CD8-positive, alpha-beta memory T cell (primary cell): Measurements from ENCODE around the gene GNPTAB. TPM values are rescaled to one million over a fixed set of nuclear protein-coding genes. Genes with fewer than 3 reads are reported as not detected.

Experiments used
- CTCF ChIA-PET: fragments of 350-600 bp; sonication (Branson Sonifier 250); formaldehyde crosslinking; loops from one replicate; lab custom pipeline; 2021; ENCODE audit warnings: antibody characterized with exemption; lab: Charles Lee
- POLR2A ChIA-PET: fragments of 350-600 bp; sonication (Branson Sonifier 250); formaldehyde crosslinking; loops from one replicate; lab custom pipeline; 2021; ENCODE audit warnings: antibody characterized with exemption; lab: Charles Lee
- DNase-seq, 5 donors: peaks; one replicate each; pipeline versions ENCODE4 v3.0.0 to v3.0.0-alpha.2; 2020 to 2022; ENCODE audit warnings: mixed read lengths in 1 of 5
- H3K27ac ChIP-seq: one replicate; pipeline ENCODE4 v1.7.0; 2013; ENCODE audit warnings: low read depth, mild to moderate bottlenecking, low read length, moderate library complexity
- H3K27me3 ChIP-seq: 2 replicates; pipeline ENCODE4 v1.7.0; 2013; ENCODE audit warnings: low read length, mild to moderate bottlenecking; ENCODE audit not compliant: insufficient read depth, poor library complexity, severe bottlenecking
- H3K36me3 ChIP-seq: 2 replicates; pipeline ENCODE4 v1.7.0; 2013; ENCODE audit warnings: mild to moderate bottlenecking, low read length, moderate library complexity; ENCODE audit not compliant: insufficient read depth
- H3K4me1 ChIP-seq: 2 replicates; pipeline ENCODE4 v1.7.0; 2013; ENCODE audit warnings: mild to moderate bottlenecking, low read length, moderate library complexity; ENCODE audit not compliant: insufficient read depth
- H3K4me3 ChIP-seq: 2 replicates; pipeline ENCODE4 v1.7.0; 2013; ENCODE audit warnings: mild to moderate bottlenecking, low read length
- H3K9me3 ChIP-seq: 2 replicates; pipeline ENCODE4 v1.7.0; 2013; ENCODE audit warnings: mild to moderate bottlenecking, low read length
- H3K27ac Mint-ChIP-seq, 8 donors: one replicate each; pipeline ENCODE4 v1.8.0; 2020 to 2021; ENCODE audit warnings: mixed read lengths in 8 of 8, mild to moderate bottlenecking in 6 of 8, inconsistent platforms in 3 of 8, moderate library complexity in 3 of 8
- H3K27me3 Mint-ChIP-seq, 2 donors: one replicate each; pipeline ENCODE4 v1.8.0; 2020 to 2021; ENCODE audit warnings: mixed read lengths in 2 of 2, mild to moderate bottlenecking in 1 of 2, moderate library complexity in 1 of 2
- H3K36me3 Mint-ChIP-seq, 3 donors: one replicate each; pipeline ENCODE4 v1.8.0; 2020 to 2021; ENCODE audit warnings: mixed read lengths in 3 of 3, inconsistent platforms in 1 of 3, mild to moderate bottlenecking in 1 of 3
- H3K4me1 Mint-ChIP-seq, 3 donors: one replicate each; pipeline ENCODE4 v1.8.0; 2020 to 2021; ENCODE audit warnings: mixed read lengths in 3 of 3, inconsistent platforms in 1 of 3, mild to moderate bottlenecking in 1 of 3
- H3K4me3 Mint-ChIP-seq, 7 donors: one replicate each; pipeline ENCODE4 v1.8.0; 2020 to 2021; ENCODE audit warnings: mixed read lengths in 7 of 7, mild to moderate bottlenecking in 6 of 7, moderate library complexity in 4 of 7, inconsistent platforms in 2 of 7
- H3K9me3 Mint-ChIP-seq, 5 donors: one replicate each; pipeline ENCODE4 v1.8.0; 2020 to 2022; ENCODE audit warnings: mixed read lengths in 5 of 5, mild to moderate bottlenecking in 3 of 5, moderate library complexity in 2 of 5, inconsistent platforms in 1 of 5
- polyA plus RNA-seq: library from polyadenylated mRNA; unstranded; fragments of 300-500 nt; fragmentation: Illumina TruSeq; gene quantifications from one replicate; pipeline ENCODE4 v1.2.3, GENCODE V29; 2021
- total RNA-seq, 2 experiments: library from RNA; stranded (reverse); gene quantifications; one replicate each; pipeline ENCODE4 v1.2.3, GENCODE V29; 2021

Gene GNPTAB
- total and polyA plus RNA-seq, 3 experiments from 2014 or later: 49.7 to 64.7 (median 62.1) TPM

- H3K4me1 Mint-ChIP-seq: peaks cover 7 to 23% (median 8%) of the 10 kb centered on the region in 3 donors
- H3K4me1 ChIP-seq: peaks cover 4% of the 10 kb centered on the region
- no peak overlapping the region for H3K4me3 Mint-ChIP-seq
- H3K4me3 ChIP-seq: no peak overlapping the region
- no peaks in the 10 kb centered on the region for H3K9me3 Mint-ChIP-seq
- CTCF ChIA-PET: no interaction called here
- H3K27ac ChIP-seq: no peak overlapping the region
- no peaks in the 10 kb centered on the region for H3K27me3 Mint-ChIP-seq
- DNase-seq: no peak
- POLR2A ChIA-PET: no interaction called here
- H3K36me3 Mint-ChIP-seq: peaks cover 0 to 8% (median 0%) of the 10 kb centered on the region in 3 donors
- H3K36me3 ChIP-seq: no peaks in the 10 kb centered on the region
- no peak overlapping the region for H3K27ac Mint-ChIP-seq
- no peaks in the 10 kb centered on the region for H3K27me3 ChIP-seq
- no peaks in the 10 kb centered on the region for H3K9me3 ChIP-seq
These were observed 117.6 kb downstream of the GNPTAB start for GRCh38 chr12:101713059-101713682.

DNA sequence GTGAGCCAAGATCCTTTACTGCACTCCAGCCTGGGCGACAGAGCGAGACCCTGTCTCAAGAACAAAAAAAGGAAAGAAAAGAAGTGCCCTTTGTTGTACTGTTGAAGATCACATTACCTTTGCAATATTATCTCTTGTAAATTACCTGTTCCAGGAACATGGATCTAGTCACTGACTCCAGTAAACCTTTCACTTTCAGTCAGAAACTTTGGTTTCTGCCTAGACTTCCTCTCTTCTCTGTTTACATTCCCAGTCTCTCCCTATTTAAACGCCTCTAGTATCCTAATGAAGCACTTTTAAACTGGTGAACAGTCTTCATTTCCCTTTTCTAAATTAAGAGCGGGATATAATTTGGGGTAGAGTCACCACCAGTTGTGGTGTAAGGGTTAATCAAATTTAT, 120.5 kb downstream of the GNPTAB start:
- Mint-ChIP-seq H3K27me3 (no peaks in the 10 kb centered on the region), H3K4me1 (peaks cover 8 to 39% (median 15%) of the 10 kb centered on the region in 3 donors), H3K9me3 (no peaks in the 10 kb centered on the region), H3K27ac (no peak overlapping the region), H3K36me3 (peaks cover 0 to 1% (median 0%) of the 10 kb centered on the region in 3 donors), H3K4me3 (no peak overlapping the region)
- Histone ChIP-seq H3K27me3 (no peaks in the 10 kb centered on the region), H3K4me3 (no peak overlapping the region), H3K36me3 (no peaks in the 10 kb centered on the region), H3K9me3 (no peaks in the 10 kb centered on the region), H3K27ac (no peak overlapping the region), H3K4me1 (peaks cover 4% of the 10 kb centered on the region)
- CTCF ChIA-PET: no interaction called here
- POLR2A ChIA-PET: no interaction called here
- no peak for DNase-seq

- POLR2A ChIA-PET: no interaction called here
These were observed 123.5 kb downstream of the GNPTAB start for GRCh38 chr12:101707131-101707782.

DNA sequence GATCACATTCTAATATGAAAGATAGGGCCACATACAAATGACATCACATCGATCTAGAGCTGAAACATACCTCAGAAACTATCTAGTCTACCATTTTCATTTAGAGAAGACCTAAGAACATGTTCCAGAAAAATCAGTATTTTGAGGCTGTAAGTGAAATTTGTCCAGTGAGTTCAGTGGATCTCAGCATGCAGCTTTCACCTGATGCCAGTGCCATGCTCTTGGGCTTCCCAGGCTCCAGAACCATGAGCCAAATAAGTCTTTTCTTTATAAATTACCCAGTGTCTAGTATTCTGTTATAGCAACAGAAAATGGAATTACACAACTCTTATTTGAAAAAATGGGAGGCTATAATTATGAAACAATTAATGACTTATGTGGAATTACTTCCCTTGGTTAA, 124.4 kb downstream of the GNPTAB start:
- Mint-ChIP-seq H3K27me3 (no peaks in the 10 kb centered on the region), H3K36me3 (no peaks in the 10 kb centered on the region), H3K4me1 (peaks cover 11 to 57% (median 23%) of the 10 kb centered on the region in 3 donors), H3K4me3 (no peak overlapping the region), H3K9me3 (no peaks in the 10 kb centered on the region), H3K27ac (no peak overlapping the region)
- no peak overlapping the region for H3K27ac ChIP-seq
- H3K27me3 ChIP-seq: no peaks in the 10 kb centered on the region
- H3K4me3 ChIP-seq: no peak overlapping the region
- peaks cover 4% of the 10 kb centered on the region for H3K4me1 ChIP-seq
- no peak for DNase-seq
- no peaks in the 10 kb centered on the region for H3K36me3 ChIP-seq
- POLR2A ChIA-PET: no interaction called here
- CTCF ChIA-PET: no interaction called here
- no peaks in the 10 kb centered on the region for H3K9me3 ChIP-seq

More at GRCh38 chr12:101707131-101707782, 123.5 kb downstream of the GNPTAB start:
- Mint-ChIP-seq H3K36me3 (no peaks in the 10 kb centered on the region), H3K27ac (peak overlapping the region in 2 of 8 donors; percentile 1 to 13), H3K9me3 (no peaks in the 10 kb centered on the region), H3K27me3 (no peaks in the 10 kb centered on the region), H3K4me1 (peaks cover 8 to 49% (median 20%) of the 10 kb centered on the region in 3 donors), H3K4me3 (no peak overlapping the region)
- H3K27ac ChIP-seq: no peak overlapping the region
- no peaks in the 10 kb centered on the region for H3K27me3 ChIP-seq
- no peak overlapping the region for H3K4me3 ChIP-seq
- H3K9me3 ChIP-seq: no peaks in the 10 kb centered on the region
- CTCF ChIA-PET: interaction anchor here (0.9 kb wide), 1 partner anchor 7 kb away, joined by 3 read pairs; no protein-coding TSS in a partner anchor
- no peaks in the 10 kb centered on the region for H3K36me3 ChIP-seq
- no peak for DNase-seq
- peaks cover 4% of the 10 kb centered on the region for H3K4me1 ChIP-seq

GRCh38 chr12:101703487-101703886, 127.3 kb downstream of the GNPTAB start:
- POLR2A ChIA-PET: no interaction called here

GRCh38 chr12:101700299-101700820, 130.4 kb downstream of the GNPTAB start:
- ChIA-PET POLR2A (no interaction called here), CTCF (interaction anchor here (1.0 kb wide), 1 partner anchor 7 kb away, joined by 3 read pairs; no protein-coding TSS in a partner anchor)
- no peak overlapping the region for H3K4me3 ChIP-seq

More at GRCh38 chr12:101703487-101703886, 127.3 kb downstream of the GNPTAB start:
- H3K9me3 Mint-ChIP-seq: no peaks in the 10 kb centered on the region
- no peaks in the 10 kb centered on the region for H3K36me3 ChIP-seq
- H3K36me3 Mint-ChIP-seq: no peaks in the 10 kb centered on the region
- H3K27ac ChIP-seq: no peak overlapping the region
- DNase-seq: no peak
- no peaks in the 10 kb centered on the region for H3K27me3 Mint-ChIP-seq
- no peaks in the 10 kb centered on the region for H3K9me3 ChIP-seq
- H3K27ac Mint-ChIP-seq: no peak overlapping the region
- H3K4me1 ChIP-seq: no peaks in the 10 kb centered on the region
- H3K4me1 Mint-ChIP-seq: peaks cover 26 to 64% (median 38%) of the 10 kb centered on the region in 3 donors
- CTCF ChIA-PET: interaction anchor here (1.4 kb wide), 1 partner anchor 56 kb away, joined by 3 read pairs; no protein-coding TSS in a partner anchor
- H3K27me3 ChIP-seq: no peaks in the 10 kb centered on the region
- no peak overlapping the region for H3K4me3 ChIP-seq
- H3K4me3 Mint-ChIP-seq: no peak overlapping the region

GRCh38 chr12:101698800-101699347, 131.9 kb downstream of the GNPTAB start:
- peaks cover 37 to 65% (median 42%) of the 10 kb centered on the region in 3 donors for H3K4me1 Mint-ChIP-seq
- peaks cover 0 to 8% (median 0%) of the 10 kb centered on the region in 3 donors for H3K36me3 Mint-ChIP-seq
- no peaks in the 10 kb centered on the region for H3K27me3 Mint-ChIP-seq
- Histone ChIP-seq H3K36me3 (no peaks in the 10 kb centered on the region), H3K27me3 (no peaks in the 10 kb centered on the region), H3K4me1 (peaks cover 11% of the 10 kb centered on the region), H3K27ac (peak overlapping the region; percentile 72), H3K9me3 (no peaks in the 10 kb centered on the region), H3K4me3 (peak overlapping the region; percentile 71)
- no peaks in the 10 kb centered on the region for H3K9me3 Mint-ChIP-seq
- DNase-seq: no peak
- H3K27ac Mint-ChIP-seq: peak overlapping the region; percentile 32 to 95 (median 87)
- CTCF ChIA-PET: interaction anchor here (1.0 to 1.2 kb wide), 2 partner anchors 18 to 31 kb away, joined by 3 read pairs; no protein-coding TSS in a partner anchor
- H3K4me3 Mint-ChIP-seq: peak overlapping the region; percentile 87 to 97 (median 93)
- POLR2A ChIA-PET: interaction anchor here (1.0 to 1.2 kb wide), 2 partner anchors 11 to 46 kb away, joined by 3 read pairs; no protein-coding TSS in a partner anchor

More at GRCh38 chr12:101700299-101700820, 130.4 kb downstream of the GNPTAB start:
- H3K9me3 Mint-ChIP-seq: no peaks in the 10 kb centered on the region
- Histone ChIP-seq H3K27ac (peak overlapping the region; percentile 72), H3K27me3 (no peaks in the 10 kb centered on the region), H3K4me1 (peaks cover 11% of the 10 kb centered on the region), H3K36me3 (no peaks in the 10 kb centered on the region), H3K9me3 (no peaks in the 10 kb centered on the region)
- H3K4me1 Mint-ChIP-seq: peaks cover 37 to 65% (median 42%) of the 10 kb centered on the region in 3 donors
- H3K4me3 Mint-ChIP-seq: peak overlapping the region in 3 of 7 donors; percentile 11 to 97 (median 54)
- H3K36me3 Mint-ChIP-seq: peaks cover 0 to 8% (median 0%) of the 10 kb centered on the region in 3 donors
- H3K27me3 Mint-ChIP-seq: no peaks in the 10 kb centered on the region
- no peak for DNase-seq
- H3K27ac Mint-ChIP-seq: peak overlapping the region in 4 of 8 donors; percentile 10 to 83 (median 44)
